ENCODE results near the gene MAGEB17.

DNA sequence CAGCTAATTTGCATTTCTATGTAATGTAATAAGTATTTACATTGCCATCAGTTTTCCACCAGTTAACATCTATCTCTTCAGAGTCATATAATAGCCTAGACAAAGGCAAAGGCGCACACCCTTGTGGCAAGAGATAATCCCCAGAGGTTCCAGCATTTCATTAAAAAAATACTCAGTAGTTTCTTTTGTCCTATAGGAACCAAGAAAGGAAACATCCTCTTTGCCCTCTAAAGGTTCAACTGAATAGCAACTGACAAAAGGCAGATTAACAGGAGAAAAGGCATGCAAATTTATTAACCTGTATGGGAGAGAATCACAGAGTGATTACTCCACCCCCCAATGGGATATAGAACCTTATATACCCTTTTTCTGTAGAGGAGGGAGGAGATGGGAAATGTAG lies 48.4 kb downstream of the MAGEB17 start:
- TF ChIP-seq, protein P1, sequence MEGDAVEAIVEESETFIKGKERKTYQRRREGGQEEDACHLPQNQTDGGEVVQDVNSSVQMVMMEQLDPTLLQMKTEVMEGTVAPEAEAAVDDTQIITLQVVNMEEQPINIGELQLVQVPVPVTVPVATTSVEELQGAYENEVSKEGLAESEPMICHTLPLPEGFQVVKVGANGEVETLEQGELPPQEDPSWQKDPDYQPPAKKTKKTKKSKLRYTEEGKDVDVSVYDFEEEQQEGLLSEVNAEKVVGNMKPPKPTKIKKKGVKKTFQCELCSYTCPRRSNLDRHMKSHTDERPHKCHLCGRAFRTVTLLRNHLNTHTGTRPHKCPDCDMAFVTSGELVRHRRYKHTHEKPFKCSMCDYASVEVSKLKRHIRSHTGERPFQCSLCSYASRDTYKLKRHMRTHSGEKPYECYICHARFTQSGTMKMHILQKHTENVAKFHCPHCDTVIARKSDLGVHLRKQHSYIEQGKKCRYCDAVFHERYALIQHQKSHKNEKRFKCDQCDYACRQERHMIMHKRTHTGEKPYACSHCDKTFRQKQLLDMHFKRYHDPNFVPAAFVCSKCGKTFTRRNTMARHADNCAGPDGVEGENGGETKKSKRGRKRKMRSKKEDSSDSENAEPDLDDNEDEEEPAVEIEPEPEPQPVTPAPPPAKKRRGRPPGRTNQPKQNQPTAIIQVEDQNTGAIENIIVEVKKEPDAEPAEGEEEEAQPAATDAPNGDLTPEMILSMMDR (conservative IDR thresholded peaks at IDR 0.05; ENCODE audit: low read depth, low read length): no peak
- TF ChIP-seq EZH2 (IDR thresholded peaks at IDR 0.05; ENCODE audit: low read length, unreplicated experiment) (no peak), EZH2phosphoT487 (IDR thresholded peaks at IDR 0.05; ENCODE audit: borderline replicate concordance, low read length) (no peak)

All from PC-3 (cell line).